ENCODE results near the gene SEC14L6. TPM values are rescaled to one million over a fixed set of nuclear protein-coding genes. Genes with fewer than 3 reads are reported as not detected.

SEC14L6 gene
- 1.4 and 1.7 TPM in 2 replicates for total RNA-seq

DNA sequence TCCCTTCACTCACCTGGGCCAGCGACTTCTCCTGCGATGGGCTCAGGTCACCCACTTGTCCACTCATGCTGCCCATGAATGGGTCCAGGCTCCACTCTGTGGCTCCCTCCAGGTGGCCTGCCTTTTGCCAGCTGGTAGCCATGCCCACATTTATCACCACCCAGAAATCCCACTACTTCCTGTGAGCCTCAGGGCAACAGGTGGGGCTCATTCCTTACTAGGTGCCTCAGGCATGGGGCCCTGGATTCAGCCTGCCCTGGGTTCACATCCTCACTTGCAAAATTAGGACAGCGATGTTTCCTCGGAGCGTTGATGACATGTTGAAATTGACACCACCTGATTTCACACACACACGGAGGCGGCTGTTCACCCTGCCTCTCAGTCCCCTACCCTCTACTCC is at the start of gene SEC14L6:
SEC14L6 (minus strand) TSS at position 126 of the 400 bp plus-strand sequence; CDS start at position 67, 59 bp downstream.

DNA sequence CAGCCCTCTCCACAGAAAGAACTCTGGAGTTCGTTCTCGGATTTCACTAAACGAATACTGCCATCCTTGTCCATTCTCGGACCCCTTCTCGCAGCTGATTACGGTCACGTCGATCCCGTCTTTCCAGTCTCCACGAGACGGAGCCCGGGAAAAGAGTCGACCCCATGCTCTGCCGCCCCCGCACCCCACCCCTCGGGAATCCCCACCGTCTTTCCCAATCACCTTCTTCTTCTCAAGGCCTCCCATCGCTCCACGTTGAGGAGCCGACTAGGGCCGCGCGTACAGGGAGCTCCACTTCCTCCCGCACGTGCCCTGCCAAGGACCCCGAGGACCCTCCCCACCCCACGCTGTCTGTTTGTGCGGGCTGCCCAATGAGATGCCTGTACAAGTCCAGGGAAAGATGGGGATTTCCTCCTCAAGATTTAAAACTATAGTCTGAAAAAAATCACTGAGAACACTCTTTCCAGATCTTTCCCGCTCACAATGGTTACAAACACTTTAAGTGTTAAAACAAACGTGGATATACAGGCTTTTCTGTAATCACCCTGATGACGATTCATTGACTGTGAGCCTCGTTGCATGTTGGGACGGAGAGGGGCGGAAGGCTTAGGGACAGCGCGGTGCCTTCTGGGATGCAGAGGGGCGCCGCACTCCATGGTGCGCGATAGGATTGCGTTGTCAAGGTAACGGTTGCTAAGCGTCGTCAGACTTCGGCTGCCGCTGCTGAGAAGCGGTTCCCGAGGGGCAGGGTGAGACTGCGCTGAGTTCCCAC is 45.2 kb upstream of the SEC14L6 start, which contains the start of gene PES1:
PES1 (minus strand) TSS at position 323 of the 772 bp plus-strand sequence; CDS start at position 246, 77 bp downstream.

DNA sequence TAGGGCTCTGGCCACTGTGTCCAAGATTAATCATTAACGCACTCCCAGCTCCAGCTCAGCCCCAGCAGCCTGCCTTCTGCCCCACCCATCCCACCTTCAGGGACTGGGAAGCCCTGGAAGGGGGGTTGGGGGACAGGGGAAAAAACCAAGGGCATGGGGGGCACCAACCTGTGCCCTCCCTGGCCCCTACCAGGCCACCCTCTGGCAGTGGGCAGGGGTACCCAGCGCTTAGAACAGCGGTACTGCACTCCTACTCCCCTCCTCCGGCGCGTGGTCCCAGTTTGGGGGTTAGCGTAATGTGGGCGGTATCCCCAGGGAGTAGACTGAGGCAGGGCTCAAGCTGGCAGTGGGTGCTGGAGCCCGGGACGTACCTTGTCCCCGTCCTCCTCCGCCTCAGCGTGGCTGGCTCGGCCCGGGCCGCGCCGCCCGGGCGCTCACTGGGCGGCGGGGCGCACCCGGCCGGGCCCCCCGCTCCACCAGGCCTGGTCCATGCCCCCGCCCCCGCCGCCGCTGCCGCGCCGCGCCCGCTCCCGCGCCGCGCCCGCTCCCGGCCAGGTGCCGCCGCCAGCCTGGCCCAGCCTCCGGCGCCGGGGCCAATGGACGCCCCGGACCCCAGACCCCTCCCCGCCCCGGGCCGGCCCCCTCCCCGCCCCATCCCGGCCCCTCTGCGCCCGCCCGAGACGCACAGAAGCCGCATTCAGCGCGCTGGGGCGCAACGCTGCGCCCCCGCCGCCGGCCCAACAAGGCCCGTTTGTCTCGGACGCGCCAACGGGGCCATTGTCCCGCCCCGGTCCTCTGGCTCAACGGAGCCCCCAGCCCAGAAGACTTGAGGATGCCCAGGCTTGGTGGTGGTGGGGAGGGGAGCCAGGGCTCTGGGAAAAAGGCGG is 27.8 kb upstream of the SEC14L6 start, which contains the start of gene GAL3ST1:
GAL3ST1 (minus strand) TSS at position 571 of the 887 bp plus-strand sequence. CDS start 17,273 bp downstream, outside the sequence.

Other genes starting within 250 kb of the SEC14L6 start
- 15.5 and 16.0 TPM in 2 replicates for gene TBC1D10A, start 219.8 kb downstream of the SEC14L6 start, total RNA-seq
- 18.7 and 21.4 TPM in 2 replicates for gene SF3A1, start 189.8 kb downstream of the SEC14L6 start, total RNA-seq
- gene CCDC157, start 189.7 kb downstream of the SEC14L6 start, total RNA-seq: 1.6 and 2.5 TPM in 2 replicates
- 24.1 and 36.1 TPM in 2 replicates for gene RNF215, start 159.3 kb downstream of the SEC14L6 start, total RNA-seq
- gene SEC14L2, start 149.7 kb downstream of the SEC14L6 start, total RNA-seq: 20.2 and 33.5 TPM in 2 replicates
- gene MTFP1, start 121.0 kb downstream of the SEC14L6 start, total RNA-seq: 7.9 and 15.1 TPM in 2 replicates
- not detected in 2 replicates for gene SEC14L3, start 74.7 kb downstream of the SEC14L6 start, total RNA-seq
- 0.12 TPM in 1 of 2 replicates, not detected in the other for gene SEC14L4, start 41.0 kb downstream of the SEC14L6 start, total RNA-seq
- 0.11 TPM in 1 of 2 replicates, not detected in the other for gene GAL3ST1, start 27.9 kb upstream of the SEC14L6 start, total RNA-seq
- gene PES1, start 45.2 kb upstream of the SEC14L6 start, total RNA-seq: 92.1 and 104 TPM in 2 replicates
- gene TCN2, start 60.4 kb upstream of the SEC14L6 start, total RNA-seq: 2.3 and 3.4 TPM in 2 replicates
- gene SLC35E4, start 89.0 kb upstream of the SEC14L6 start, total RNA-seq: 15.5 and 27.8 TPM in 2 replicates
- 10.7 and 13.5 TPM in 2 replicates for gene DUSP18, start 121.1 kb upstream of the SEC14L6 start, total RNA-seq
- gene OSBP2, start 148.1 kb upstream of the SEC14L6 start, total RNA-seq: 4.0 and 6.2 TPM in 2 replicates